GM18505 (cell line): ENCODE measurements around the gene CD300H.
"Not testable (repeated sequence)": the region's sequence is repeated elsewhere in the genome, so short reads cannot be mapped to it uniquely, and the experiment has no call there.

Experiments used
- ATAC-seq: cut with Tn5 transposase; IDR thresholded peaks from one replicate; pipeline ENCODE4 v1.9.1; 2021; ENCODE audit not compliant: unreplicated experiment
- POLR2A ChIP-seq: IDR thresholded peaks from 4 replicates; pipeline ENCODE4 v1.6.1; 2011; ENCODE audit warnings: borderline replicate concordance; ENCODE audit not compliant: insufficient read depth, insufficient read length; ENCODE audit errors: extremely low read depth

CD300H gene

GRCh38 chr17:74522381-74523105 lies 44.8 kb downstream of the CD300H start:
- TF ChIP-seq POLR2A, result no peak
- no peak for ATAC-seq

- no peak for ATAC-seq
- TF ChIP-seq POLR2A, result no peak
Observed at GRCh38 chr17:74521701-74522201, 45.6 kb downstream of the CD300H start.

- no peak for TF ChIP-seq POLR2A
- ATAC-seq, result no peak
Observed at GRCh38 chr17:74520790-74521480, 46.4 kb downstream of the CD300H start.

- no peak for ATAC-seq
- TF ChIP-seq POLR2A, result no peak
Observed at GRCh38 chr17:74520016-74520434, 47.3 kb downstream of the CD300H start.

GRCh38 chr17:74518413-74518981 lies 48.8 kb downstream of the CD300H start:
- not testable (repeated sequence) for ATAC-seq

GRCh38 chr17:74516561-74517328 lies 50.6 kb downstream of the CD300H start:
- ATAC-seq, result no peak
- no peak for TF ChIP-seq POLR2A

- no peak for TF ChIP-seq POLR2A
- no peak for ATAC-seq
Observed at GRCh38 chr17:74515941-74516340, 51.4 kb downstream of the CD300H start.

- TF ChIP-seq POLR2A, result no peak
- ATAC-seq, result no peak
Observed at GRCh38 chr17:74514632-74515334, 52.5 kb downstream of the CD300H start.

GRCh38 chr17:74513987-74514631 lies 53.2 kb downstream of the CD300H start:
- no peak for ATAC-seq
- no peak for TF ChIP-seq POLR2A

- ATAC-seq, result no peak
- no peak for TF ChIP-seq POLR2A
Observed at GRCh38 chr17:74512624-74513091, 54.7 kb downstream of the CD300H start.

GRCh38 chr17:74512036-74512435 lies 55.3 kb downstream of the CD300H start:
- ATAC-seq, result no peak

More at GRCh38 chr17:74512036-74512435, 55.3 kb downstream of the CD300H start:
- TF ChIP-seq POLR2A, result no peak
